Fibroblast of lung (primary cell): Measurements from ENCODE around the gene ITFG2.

Experiments used
- EZH2 ChIP-seq: IDR thresholded peaks from 2 replicates; pipeline ENCODE4 v1.5.1; 2012; ENCODE audit warnings: low read length, control low read depth, mild to moderate bottlenecking; ENCODE audit errors: missing control alignments
- TF ChIP-seq, protein P1 (sequence below), 2 donors: IDR thresholded peaks in 1 of 2; conservative IDR thresholded peaks in 1 of 2; 1 replicate in 1 of 2; 2 replicates in 1 of 2; pipeline ENCODE4 v1.5.1; 2011 to 2012; ENCODE audit warnings: low read length in 2 of 2, control low read depth in 1 of 2, inconsistent platforms in 1 of 2, low read depth in 1 of 2, mild to moderate bottlenecking in 1 of 2

DNA sequence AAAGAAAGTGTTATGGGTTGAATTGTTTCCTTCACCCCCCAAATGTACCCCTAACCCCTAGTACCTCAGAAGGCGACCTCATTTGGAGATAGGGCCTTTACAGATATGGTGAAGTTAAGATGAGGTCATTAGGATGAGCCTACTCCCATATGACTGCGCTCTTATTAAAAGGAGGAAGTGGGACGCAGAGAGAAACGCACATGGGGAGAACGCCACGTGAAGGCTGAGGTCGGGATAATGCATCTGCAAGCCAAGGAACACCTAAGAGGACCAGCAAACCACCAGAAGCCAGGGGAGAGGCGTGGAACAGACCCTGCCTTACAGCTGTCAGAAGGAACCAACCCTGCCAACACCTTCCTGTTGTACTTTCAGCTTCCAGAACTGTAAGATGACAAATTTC is 24.1 kb downstream of the ITFG2 start:
- TF ChIP-seq, protein P1, sequence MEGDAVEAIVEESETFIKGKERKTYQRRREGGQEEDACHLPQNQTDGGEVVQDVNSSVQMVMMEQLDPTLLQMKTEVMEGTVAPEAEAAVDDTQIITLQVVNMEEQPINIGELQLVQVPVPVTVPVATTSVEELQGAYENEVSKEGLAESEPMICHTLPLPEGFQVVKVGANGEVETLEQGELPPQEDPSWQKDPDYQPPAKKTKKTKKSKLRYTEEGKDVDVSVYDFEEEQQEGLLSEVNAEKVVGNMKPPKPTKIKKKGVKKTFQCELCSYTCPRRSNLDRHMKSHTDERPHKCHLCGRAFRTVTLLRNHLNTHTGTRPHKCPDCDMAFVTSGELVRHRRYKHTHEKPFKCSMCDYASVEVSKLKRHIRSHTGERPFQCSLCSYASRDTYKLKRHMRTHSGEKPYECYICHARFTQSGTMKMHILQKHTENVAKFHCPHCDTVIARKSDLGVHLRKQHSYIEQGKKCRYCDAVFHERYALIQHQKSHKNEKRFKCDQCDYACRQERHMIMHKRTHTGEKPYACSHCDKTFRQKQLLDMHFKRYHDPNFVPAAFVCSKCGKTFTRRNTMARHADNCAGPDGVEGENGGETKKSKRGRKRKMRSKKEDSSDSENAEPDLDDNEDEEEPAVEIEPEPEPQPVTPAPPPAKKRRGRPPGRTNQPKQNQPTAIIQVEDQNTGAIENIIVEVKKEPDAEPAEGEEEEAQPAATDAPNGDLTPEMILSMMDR (conservative IDR thresholded peaks at IDR 0.05 in 1 of 2, IDR thresholded peaks at IDR 0.05 in 1 of 2; ENCODE audit: low read depth in 1 of 2, low read length in 2 of 2), result no peak
- TF ChIP-seq EZH2, result no peak
